Ectodermal cell (in vitro differentiated cells): ENCODE results near the gene CC2D1A. TPM values are rescaled to one million over a fixed set of nuclear protein-coding genes. Genes with fewer than 3 reads are reported as not detected.
A peak's percentile ranks its signal among the peaks of the same experiment; 100 is the strongest.

ENCODE experiments used
- H3K27ac ChIP-seq: 2 replicates; pipeline ENCODE4 v1.7.0; 2013; ENCODE audit warnings: mild to moderate bottlenecking, low read depth, low read length; ENCODE audit not compliant: insufficient read depth, poor library complexity, severe bottlenecking
- H3K27me3 ChIP-seq: 2 replicates; pipeline ENCODE4 v1.7.0; 2013; ENCODE audit warnings: mild to moderate bottlenecking, low read length; ENCODE audit not compliant: insufficient read depth, control insufficient read depth, poor library complexity, severe bottlenecking
- H3K36me3 ChIP-seq: one replicate; pipeline ENCODE4 v1.7.0; 2013; ENCODE audit warnings: low read length; ENCODE audit not compliant: control insufficient read depth, insufficient read depth
- H3K4me1 ChIP-seq: one replicate; pipeline ENCODE4 v1.7.0; 2013; ENCODE audit warnings: low read length; ENCODE audit not compliant: control insufficient read depth, insufficient read depth
- H3K4me3 ChIP-seq: 2 replicates; pipeline ENCODE4 v1.7.0; 2013; ENCODE audit warnings: low read depth, low read length, control low read depth; ENCODE audit not compliant: insufficient read depth
- H3K9me3 ChIP-seq: 2 replicates; pipeline ENCODE4 v1.7.0; 2013; ENCODE audit warnings: mild to moderate bottlenecking, low read length, moderate library complexity; ENCODE audit not compliant: control insufficient read depth
- WGBS, 2 experiments: methylation state at CpG; one replicate each; pipeline ENCODE4 v1.1.7; 2013; ENCODE audit warnings: missing lambda C conversion rate in 2 of 2; 5-methylcytosine and 5-hydroxymethylcytosine counted together
- polyA plus RNA-seq, 4 experiments: library from polyadenylated mRNA; stranded (reverse); fragments of 50-300 nt; gene quantifications; one replicate each; pipeline ENCODE4 v1.2.3, GENCODE V29; 2013

The CC2D1A gene
- polyA plus RNA-seq (2013, experiment 1 of 4) = 33.5 TPM
- 23.8 TPM for polyA plus RNA-seq (2013, experiment 2 of 4)
- 23.9 TPM for polyA plus RNA-seq (2013, experiment 3 of 4)
- 25.9 TPM for polyA plus RNA-seq (2013, experiment 4 of 4)

DNA sequence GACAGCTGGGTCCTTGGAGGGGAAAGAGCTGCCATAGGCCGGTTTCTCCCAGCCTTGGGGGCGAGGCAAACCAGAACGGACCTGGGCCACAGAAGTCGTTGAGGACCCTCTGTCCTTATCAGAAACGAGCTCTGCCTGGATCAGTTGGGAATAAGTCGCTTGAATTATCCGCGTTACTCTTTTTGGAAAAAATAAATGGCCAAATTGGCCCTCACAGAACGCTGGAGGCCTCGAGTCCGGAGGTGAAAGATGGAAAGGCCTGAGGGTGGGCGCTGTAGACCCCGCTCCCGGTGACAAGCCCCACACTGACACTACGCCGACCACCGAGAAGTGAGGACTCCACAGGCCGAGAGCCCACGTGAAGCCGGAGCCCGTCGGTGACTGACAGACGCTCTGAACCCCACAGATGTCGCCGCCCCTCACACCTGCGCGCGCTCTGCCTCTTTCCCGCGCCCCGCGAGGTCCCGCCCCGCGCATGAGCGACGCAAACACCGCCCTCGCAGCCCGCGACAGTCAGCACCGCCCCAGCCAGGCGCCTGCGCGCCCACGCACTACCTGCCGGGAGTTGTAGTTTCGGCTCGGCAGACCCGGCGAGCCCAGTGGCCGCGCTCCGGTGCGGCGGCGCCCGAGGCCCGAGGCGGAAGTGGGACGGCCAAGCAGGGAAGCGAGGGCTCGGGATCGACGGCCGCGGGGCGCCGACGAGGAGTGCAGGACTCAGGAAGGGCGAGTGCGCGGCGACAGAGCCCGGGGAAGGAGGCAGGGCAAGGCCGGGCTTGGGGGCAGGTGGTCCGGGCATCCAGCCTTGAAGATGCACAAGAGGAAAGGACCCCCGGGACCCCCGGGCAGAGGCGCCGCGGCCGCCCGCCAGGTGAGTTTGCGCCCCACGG is at the start of gene CC2D1A, which contains the start of gene BRME1:
Gene CC2D1A (plus strand): TSS at position 568 of the 887 bp plus-strand sequence. CDS start 241 bp downstream, at position 809.
Gene BRME1 (minus strand): TSS at position 484 of the 887 bp plus-strand sequence. CDS start 1,225 bp downstream, outside the sequence.
- H3K9me3 ChIP-seq = no peaks in the 10 kb centered on the region
- peak within 1 kb of the TSS; percentile 72 for H3K4me3 ChIP-seq
- no peak within 1 kb of the TSS for H3K27ac ChIP-seq
- 14% methylated on average over 86 of the region's 86 CpGs for WGBS, 2 experiments
- H3K4me1 ChIP-seq = no peaks in the 10 kb centered on the region
- peaks cover 9% of the 10 kb centered on the region for H3K27me3 ChIP-seq
- no peaks in the 10 kb centered on the region for H3K36me3 ChIP-seq

DNA sequence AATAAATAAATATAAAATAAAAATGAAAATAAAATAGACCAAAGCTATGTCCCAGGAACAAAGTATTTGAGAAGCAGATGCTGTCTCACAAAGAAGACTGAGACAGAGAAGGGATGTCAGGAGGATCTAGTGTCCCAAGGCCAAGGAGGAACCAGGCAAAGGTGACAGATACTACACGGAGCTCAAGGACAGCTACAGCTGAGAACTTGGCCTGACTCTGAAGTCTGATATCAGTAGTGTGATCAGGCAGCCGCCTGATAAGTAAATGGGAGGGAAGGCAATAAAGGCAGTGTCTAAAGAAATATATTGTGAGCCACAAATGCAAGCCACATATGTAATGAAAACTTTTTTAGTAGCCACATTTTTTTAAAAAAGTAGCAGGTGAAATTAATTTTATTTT is 49.5 kb upstream of the CC2D1A start:
- no peaks in the 10 kb centered on the region for H3K36me3 ChIP-seq
- no peaks in the 10 kb centered on the region for H3K9me3 ChIP-seq
- peaks cover 2% of the 10 kb centered on the region for H3K4me1 ChIP-seq
- no peak overlapping the region for H3K4me3 ChIP-seq
- 85 to 90% methylated on average over 2 of the region's 2 CpGs for WGBS, 2 experiments
- no peak overlapping the region for H3K27ac ChIP-seq
- peaks cover 5% of the 10 kb centered on the region for H3K27me3 ChIP-seq

DNA sequence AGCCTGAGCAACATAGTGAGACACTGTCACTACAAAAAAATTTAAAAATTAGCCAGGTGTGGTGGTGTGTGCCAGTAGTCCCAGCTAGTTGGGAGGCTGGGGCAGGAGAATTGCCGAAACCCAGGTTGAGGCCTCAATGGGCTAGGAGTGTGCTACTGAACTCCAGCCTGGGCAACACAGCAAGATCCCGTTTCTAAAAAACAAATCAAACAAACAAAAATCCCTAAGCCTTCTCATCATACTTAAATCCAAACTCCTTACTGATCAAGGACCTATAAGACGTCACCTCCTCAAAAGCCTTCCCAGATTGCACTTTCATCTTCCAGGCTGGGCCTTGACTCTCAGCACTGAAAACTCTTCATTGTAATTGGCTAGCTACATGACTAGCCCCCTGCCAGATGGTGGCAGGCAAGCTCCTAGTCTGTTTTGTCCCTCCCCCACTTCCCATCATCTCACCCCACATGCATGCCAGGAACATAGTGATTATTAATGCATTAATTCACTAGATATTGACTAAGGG is 46.6 kb upstream of the CC2D1A start:
- no peak overlapping the region for H3K4me3 ChIP-seq
- H3K27me3 ChIP-seq = peaks cover 30% of the 10 kb centered on the region
- no peaks in the 10 kb centered on the region for H3K36me3 ChIP-seq
- 89 to 90% methylated on average over 3 of the region's 3 CpGs for WGBS, 2 experiments
- no peak overlapping the region for H3K27ac ChIP-seq
- peaks cover 8% of the 10 kb centered on the region for H3K4me1 ChIP-seq
- H3K9me3 ChIP-seq = no peaks in the 10 kb centered on the region

DNA sequence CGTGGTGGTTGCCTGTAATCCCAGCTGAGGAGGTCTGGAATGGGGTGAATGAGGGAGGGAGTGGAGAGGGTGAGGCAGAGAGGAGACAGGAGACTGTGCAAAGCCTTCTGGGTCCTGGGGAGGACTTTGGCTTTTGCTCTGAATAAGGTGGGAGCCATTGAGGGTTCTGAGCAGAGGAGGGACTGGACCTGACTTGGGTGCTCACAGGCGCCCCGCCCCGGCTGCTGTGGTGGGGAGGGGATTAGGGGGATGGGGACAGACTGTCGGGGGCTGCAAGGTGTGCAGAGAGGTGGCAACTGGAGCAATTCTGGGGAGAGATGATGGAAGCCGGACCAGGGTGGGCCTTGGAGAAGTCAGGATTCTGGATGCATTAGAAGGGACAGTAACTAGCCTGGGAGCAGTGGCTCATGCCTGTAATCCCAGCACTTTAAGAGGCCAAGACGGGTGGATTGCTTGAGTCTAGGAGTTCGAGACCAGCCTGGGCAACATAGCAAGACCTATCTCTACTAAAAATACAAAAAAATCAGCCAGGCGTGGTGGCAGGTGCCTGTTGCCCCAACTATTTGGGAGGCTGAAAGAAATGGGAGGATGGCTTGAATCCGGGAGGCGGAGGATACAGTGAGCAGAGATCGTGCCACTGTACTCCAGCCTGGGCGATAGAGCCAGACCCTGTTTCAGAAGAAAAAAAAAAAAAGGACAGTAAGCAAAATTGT is 45.2 kb upstream of the CC2D1A start:
- H3K4me3 ChIP-seq = no peak overlapping the region
- peaks cover 43% of the 10 kb centered on the region for H3K27me3 ChIP-seq
- 90 to 93% methylated on average over 13 of the region's 13 CpGs for WGBS, 2 experiments
- H3K27ac ChIP-seq = no peak overlapping the region
- H3K9me3 ChIP-seq = no peaks in the 10 kb centered on the region
- H3K4me1 ChIP-seq = peaks cover 13% of the 10 kb centered on the region
- no peaks in the 10 kb centered on the region for H3K36me3 ChIP-seq

DNA sequence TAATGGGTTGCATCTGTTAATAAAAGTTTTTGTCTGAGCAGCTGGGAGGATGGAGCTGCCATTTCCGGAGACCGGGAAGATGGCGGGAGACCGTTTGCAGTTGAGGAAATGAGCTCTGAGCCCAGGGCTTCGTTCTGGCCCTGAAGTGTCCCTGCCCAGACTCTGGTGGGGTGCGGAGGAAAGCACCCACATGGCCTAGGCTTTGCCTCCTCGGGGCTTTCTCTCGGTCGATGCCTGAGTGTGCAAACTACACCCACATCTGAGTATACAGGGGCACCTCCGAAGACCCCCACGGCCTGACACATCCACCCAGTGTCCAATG is 44.6 kb upstream of the CC2D1A start:
- 90 to 91% methylated on average over 11 of the region's 11 CpGs for WGBS, 2 experiments
- no peak overlapping the region for H3K27ac ChIP-seq
- no peaks in the 10 kb centered on the region for H3K36me3 ChIP-seq
- peaks cover 13% of the 10 kb centered on the region for H3K4me1 ChIP-seq
- H3K27me3 ChIP-seq = peaks cover 49% of the 10 kb centered on the region
- no peak overlapping the region for H3K4me3 ChIP-seq
- no peaks in the 10 kb centered on the region for H3K9me3 ChIP-seq

DNA sequence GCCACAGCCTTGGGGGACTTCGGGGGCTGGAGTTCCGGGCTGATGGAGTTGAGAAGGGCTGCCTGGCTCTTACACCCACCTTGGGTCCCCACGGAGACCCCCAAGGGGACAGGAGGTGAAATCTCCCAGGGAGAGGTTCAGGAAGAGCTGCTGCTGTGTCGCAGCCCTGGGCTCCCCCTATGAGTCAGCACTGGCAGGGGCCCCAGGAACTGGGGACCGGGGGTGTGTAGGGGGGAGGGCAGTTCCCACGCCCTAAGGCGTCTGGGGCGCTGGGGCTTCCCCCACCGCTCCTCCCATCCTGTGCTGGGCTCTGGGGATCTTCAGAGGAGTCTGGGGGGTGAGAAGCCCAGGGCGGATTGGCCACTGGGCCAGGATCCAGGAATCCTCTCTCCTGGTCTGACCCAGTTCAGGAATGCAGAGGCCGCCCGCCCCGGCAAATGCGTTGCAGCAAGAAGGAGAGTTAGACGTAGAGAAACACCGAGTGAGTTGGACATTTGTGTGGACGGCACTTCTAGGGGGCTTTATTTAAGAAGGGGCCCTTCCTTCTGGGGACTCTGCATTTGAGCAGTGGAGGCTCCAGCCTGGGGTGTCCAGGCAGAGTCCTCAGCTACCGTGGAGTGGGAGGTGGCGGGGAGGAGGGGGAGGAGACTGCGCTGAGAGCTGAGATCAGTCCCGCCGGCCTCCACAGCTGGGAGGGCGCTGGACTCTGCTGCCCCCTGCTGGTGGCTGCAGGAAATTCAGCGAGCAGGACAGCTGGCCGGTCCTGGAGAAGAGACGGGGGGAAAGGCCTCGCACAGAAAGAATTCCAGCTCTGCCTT is 44.1 kb upstream of the CC2D1A start:
- Histone ChIP-seq H3K4me1 (peaks cover 13% of the 10 kb centered on the region), H3K9me3 (no peaks in the 10 kb centered on the region), H3K27ac (no peak overlapping the region), H3K27me3 (peaks cover 54% of the 10 kb centered on the region), H3K36me3 (no peaks in the 10 kb centered on the region), H3K4me3 (peak overlapping the region; percentile 33)
- WGBS, 2 experiments = 20 to 22% methylated on average over 27 of the region's 27 CpGs

DNA sequence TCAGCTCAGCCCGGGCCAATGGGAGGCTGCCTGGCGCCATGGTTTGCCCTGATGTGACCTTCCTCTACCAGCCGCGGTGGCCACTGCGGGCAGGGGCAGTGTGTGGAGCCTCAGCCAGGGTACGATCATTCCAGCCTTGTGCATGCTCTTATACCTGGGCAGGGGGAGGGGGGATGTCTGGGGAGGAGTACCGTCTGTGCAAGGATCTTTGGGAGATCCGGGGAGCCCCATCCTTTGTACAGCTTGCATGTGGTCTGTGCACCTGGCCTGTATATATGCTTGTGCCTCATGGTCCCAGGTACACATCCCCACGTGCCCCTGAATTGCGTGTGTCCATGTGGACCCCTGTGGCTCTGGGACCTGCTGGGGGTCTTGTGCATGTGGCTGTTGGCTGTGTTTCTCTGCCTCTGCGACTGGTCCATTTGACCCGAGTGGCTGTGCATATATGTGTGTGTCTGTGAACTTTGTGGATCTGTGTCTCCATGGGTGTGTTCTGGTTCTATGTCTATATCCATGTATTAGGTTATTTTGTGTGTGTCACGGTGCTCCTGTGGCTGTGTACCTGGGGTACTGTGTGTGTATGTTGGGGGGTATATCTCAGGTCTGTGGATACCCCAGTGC is 41.8 kb upstream of the CC2D1A start:
- H3K4me1 ChIP-seq = peaks cover 13% of the 10 kb centered on the region
- H3K36me3 ChIP-seq = no peaks in the 10 kb centered on the region
- no peak overlapping the region for H3K4me3 ChIP-seq
- H3K27ac ChIP-seq = no peak overlapping the region
- no peaks in the 10 kb centered on the region for H3K9me3 ChIP-seq
- peaks cover 77% of the 10 kb centered on the region for H3K27me3 ChIP-seq
- 40 to 41% methylated on average over 13 of the region's 13 CpGs for WGBS, 2 experiments

DNA sequence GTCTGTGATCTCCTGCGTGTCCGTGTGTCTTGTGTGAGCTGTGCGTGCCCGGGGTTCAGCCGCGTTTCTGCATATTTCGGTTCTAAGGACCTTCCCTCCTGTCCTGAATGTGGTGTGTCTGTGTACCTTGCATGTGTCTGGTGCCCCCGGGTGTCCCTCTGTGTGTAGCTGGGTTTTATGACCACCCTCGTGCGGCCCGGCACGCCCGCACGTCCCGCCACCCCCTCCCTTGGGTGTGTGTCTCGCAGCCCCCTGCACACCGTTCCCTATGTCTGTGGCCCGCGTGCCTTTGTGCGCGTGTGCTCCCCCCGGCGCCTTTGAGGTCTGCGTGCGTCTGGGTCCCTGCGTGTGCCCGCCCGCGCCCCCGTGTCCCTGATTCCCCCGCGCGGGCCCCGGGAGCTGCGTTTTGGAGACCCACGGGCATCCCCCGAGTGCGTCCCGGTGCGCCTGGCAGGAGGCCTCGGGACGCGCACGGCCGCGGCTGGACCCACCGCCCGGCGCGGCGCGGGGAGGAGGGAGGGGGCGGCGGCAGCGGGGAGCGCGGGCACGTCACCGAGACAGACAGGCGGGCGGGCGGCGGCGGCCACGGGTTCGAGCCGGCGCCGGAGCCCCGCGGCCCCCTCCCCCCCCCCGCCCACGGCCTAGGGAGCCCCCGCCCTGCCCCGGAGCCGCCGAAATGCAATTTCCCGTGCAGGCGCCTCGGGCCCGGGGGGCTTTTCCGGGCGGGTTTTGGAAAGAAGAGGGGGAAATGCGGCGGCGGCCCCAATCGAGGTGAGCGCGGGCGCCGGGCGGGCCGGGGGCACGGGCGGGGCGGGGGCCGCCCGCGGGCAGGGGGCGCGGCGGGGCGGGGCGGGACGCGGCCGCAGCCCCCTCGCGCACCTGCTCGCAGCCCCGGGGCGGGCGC is 41.1 kb upstream of the CC2D1A start:
- H3K4me3 ChIP-seq = peak overlapping the region; percentile 33
- no peaks in the 10 kb centered on the region for H3K36me3 ChIP-seq
- peaks cover 13% of the 10 kb centered on the region for H3K4me1 ChIP-seq
- H3K27ac ChIP-seq = no peak overlapping the region
- peaks cover 84% of the 10 kb centered on the region for H3K27me3 ChIP-seq
- WGBS, 2 experiments = 12% methylated on average over 109 to 110 of the region's 113 CpGs
- no peaks in the 10 kb centered on the region for H3K9me3 ChIP-seq
